HG03045 (cell line): ENCODE data around the gene RASA3.

Experiments
- ATAC-seq: cut with Tn5 transposase; IDR thresholded peaks from one replicate; pipeline ENCODE4 v1.9.1; 2021; ENCODE audit warnings: mild to moderate bottlenecking, moderate library complexity; ENCODE audit not compliant: unreplicated experiment

RASA3 gene

GRCh38 chr13:114058051-114058867 is 74.2 kb downstream of the RASA3 start:
- ATAC-seq, result no peak

- ATAC-seq, result no peak
Measured at GRCh38 chr13:114057166-114058050, 75.0 kb downstream of the RASA3 start.

- no peak for ATAC-seq
Measured at GRCh38 chr13:114056205-114057013, 76.0 kb downstream of the RASA3 start.

- no peak for ATAC-seq
Measured at GRCh38 chr13:114055766-114056165, 76.7 kb downstream of the RASA3 start.

GRCh38 chr13:114054830-114055439 is 77.5 kb downstream of the RASA3 start:
- ATAC-seq, result no peak

- no peak for ATAC-seq
Measured at GRCh38 chr13:114054264-114054663, 78.2 kb downstream of the RASA3 start.

- no peak for ATAC-seq
Measured at GRCh38 chr13:114053026-114053425, 79.4 kb downstream of the RASA3 start.

GRCh38 chr13:114050536-114051450 is 81.6 kb downstream of the RASA3 start:
- ATAC-seq, result no peak

- no peak for ATAC-seq
Measured at GRCh38 chr13:114049626-114050101, 82.8 kb downstream of the RASA3 start.

- ATAC-seq, result peak; percentile 55
Measured at GRCh38 chr13:114049026-114049425, 83.4 kb downstream of the RASA3 start.

- peak; percentile 10 for ATAC-seq
Measured at GRCh38 chr13:114048443-114048842, 84.0 kb downstream of the RASA3 start.

- no peak for ATAC-seq
Measured at GRCh38 chr13:114047358-114047881, 85.0 kb downstream of the RASA3 start.

- no peak for ATAC-seq
Measured at GRCh38 chr13:114046431-114046975, 85.9 kb downstream of the RASA3 start.

- ATAC-seq, result no peak
Measured at GRCh38 chr13:114045113-114045735, 87.2 kb downstream of the RASA3 start.

GRCh38 chr13:114044486-114044885 is 87.9 kb downstream of the RASA3 start:
- no peak for ATAC-seq

GRCh38 chr13:114043421-114044053 is 88.9 kb downstream of the RASA3 start:
- no peak for ATAC-seq

GRCh38 chr13:114042066-114042815 is 90.2 kb downstream of the RASA3 start:
- ATAC-seq, result no peak
